ENCODE results near the gene IL10. TPM values are rescaled to one million over a fixed set of nuclear protein-coding genes. Genes with fewer than 3 reads are reported as not detected.

Gene IL10
- total RNA-seq, 6 donors from 2014 or later: 0.55 to 5.2 (median 3.3) TPM

DNA sequence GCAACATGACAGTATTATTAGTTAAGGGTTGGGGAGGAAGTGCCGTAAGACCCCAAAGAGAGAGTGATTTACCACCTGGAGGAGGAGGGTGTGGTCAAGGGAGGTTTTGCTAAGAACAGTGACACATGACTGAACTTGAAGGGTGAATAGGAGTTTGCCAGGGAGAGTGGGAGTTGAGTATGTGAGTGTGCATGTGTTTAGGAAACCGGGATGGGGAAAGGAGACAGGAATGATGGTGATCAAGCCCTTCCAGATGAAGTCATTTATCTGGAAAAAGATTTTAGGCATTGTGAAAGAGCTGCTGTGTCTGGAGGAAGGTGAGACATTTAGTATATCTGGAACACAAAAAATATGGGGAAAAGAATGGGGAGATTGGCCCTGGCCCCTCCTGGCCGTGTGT, 28.1 kb upstream of the IL10 start:
- peak in 1 of 2 donors; percentile 43 for ATAC-seq (ENCODE audit: low FRiP score in 2 of 2)
- no peak overlapping the region for H3K4me3 ChIP-seq
- TF ChIP-seq, protein P1, sequence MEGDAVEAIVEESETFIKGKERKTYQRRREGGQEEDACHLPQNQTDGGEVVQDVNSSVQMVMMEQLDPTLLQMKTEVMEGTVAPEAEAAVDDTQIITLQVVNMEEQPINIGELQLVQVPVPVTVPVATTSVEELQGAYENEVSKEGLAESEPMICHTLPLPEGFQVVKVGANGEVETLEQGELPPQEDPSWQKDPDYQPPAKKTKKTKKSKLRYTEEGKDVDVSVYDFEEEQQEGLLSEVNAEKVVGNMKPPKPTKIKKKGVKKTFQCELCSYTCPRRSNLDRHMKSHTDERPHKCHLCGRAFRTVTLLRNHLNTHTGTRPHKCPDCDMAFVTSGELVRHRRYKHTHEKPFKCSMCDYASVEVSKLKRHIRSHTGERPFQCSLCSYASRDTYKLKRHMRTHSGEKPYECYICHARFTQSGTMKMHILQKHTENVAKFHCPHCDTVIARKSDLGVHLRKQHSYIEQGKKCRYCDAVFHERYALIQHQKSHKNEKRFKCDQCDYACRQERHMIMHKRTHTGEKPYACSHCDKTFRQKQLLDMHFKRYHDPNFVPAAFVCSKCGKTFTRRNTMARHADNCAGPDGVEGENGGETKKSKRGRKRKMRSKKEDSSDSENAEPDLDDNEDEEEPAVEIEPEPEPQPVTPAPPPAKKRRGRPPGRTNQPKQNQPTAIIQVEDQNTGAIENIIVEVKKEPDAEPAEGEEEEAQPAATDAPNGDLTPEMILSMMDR (IDR thresholded peaks at IDR 0.05): no peak
- TF ChIP-seq POLR2AphosphoS5 (IDR thresholded peaks at IDR 0.05) (no peak), POLR2A (IDR thresholded peaks at IDR 0.05) (no peak), EP300 (IDR thresholded peaks at IDR 0.05) (no peak)
- H3K36me3 ChIP-seq: no peaks in the 10 kb centered on the region
- WGBS, 2 donors: 80 to 91% methylated on average over 3 of the region's 3 CpGs
- DNase-seq: no peak
- H3K27ac ChIP-seq: no peak overlapping the region
- H3K9me3 ChIP-seq: no peaks in the 10 kb centered on the region
- peaks cover 0 to 2% (median 0%) of the 10 kb centered on the region in 4 donors for H3K4me1 ChIP-seq
- no peaks in the 10 kb centered on the region for H3K27me3 ChIP-seq

DNA sequence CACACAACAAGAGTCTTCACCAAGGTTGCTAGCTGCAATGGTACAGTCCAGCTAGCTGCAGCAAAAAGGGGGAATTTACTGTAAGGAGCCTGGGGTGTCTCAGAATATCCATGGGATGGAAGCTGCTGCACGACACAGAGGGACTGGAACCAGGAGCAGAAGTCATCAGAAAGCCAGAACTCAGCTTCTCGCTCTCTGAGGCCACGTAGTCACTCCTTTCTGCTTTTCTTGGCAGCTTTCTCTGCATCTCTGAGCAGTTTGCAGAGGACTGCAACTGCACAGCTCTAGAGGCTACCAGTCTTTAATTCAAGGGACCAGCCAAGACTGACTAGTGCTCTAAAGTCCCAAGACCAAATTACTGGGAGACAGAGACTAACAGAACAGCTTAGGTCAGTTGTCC, 27.0 kb upstream of the IL10 start:
- Histone ChIP-seq H3K4me1 (peaks cover 0 to 2% (median 0%) of the 10 kb centered on the region in 4 donors), H3K27me3 (no peaks in the 10 kb centered on the region), H3K9me3 (no peaks in the 10 kb centered on the region), H3K36me3 (no peaks in the 10 kb centered on the region), H3K4me3 (no peak overlapping the region), H3K27ac (no peak overlapping the region)
- DNase-seq (no peak), ATAC-seq (ENCODE audit: low FRiP score in 2 of 2) (no peak)
- WGBS, 2 donors: 93 to 95% methylated on average over 3 of the region's 3 CpGs
- no peak for TF ChIP-seq POLR2AphosphoS5 (IDR thresholded peaks at IDR 0.05)
- no peak for TF ChIP-seq POLR2A (IDR thresholded peaks at IDR 0.05)
- TF ChIP-seq EP300 (IDR thresholded peaks at IDR 0.05): no peak
- TF ChIP-seq, protein P1 (IDR thresholded peaks at IDR 0.05): no peak

DNA sequence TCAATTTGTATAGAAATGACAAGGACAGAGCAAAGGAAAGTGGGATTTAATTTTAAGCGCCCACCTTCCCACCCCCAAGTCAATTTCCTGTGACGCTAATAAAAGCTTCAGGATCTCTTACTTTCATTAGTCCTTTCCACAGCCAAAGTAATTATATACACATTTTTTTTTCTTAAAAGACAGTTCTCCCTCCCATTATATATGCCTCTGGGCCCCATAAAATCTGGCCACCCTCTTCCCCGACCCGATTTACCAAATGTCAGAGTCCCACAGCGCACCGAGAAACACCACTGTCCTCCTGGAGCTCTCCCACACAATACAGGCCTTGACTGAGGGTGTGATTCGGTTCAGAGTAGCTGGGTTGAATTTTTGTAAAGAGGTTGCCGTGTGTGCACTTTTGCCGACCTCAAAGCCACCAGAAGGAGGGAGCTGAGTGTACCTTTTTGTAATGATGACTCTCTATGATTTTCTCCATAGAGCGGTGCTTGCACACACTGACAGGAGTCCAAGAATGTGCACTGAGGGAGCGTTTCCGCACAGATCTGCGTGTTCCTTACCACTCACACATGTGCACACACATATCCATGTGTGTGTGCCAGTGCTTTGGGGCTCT, 26.2 kb upstream of the IL10 start:
- ATAC-seq (ENCODE audit: low FRiP score in 2 of 2): no peak
- 72 to 80% methylated on average over 11 to 13 of the region's 13 CpGs for WGBS, 2 donors
- no peaks in the 10 kb centered on the region for H3K27me3 ChIP-seq
- no peaks in the 10 kb centered on the region for H3K4me1 ChIP-seq
- no peak overlapping the region for H3K27ac ChIP-seq
- H3K9me3 ChIP-seq: no peaks in the 10 kb centered on the region
- no peak overlapping the region for H3K4me3 ChIP-seq
- TF ChIP-seq, protein P1 (IDR thresholded peaks at IDR 0.05): no peak
- TF ChIP-seq EP300 (IDR thresholded peaks at IDR 0.05) (no peak), POLR2AphosphoS5 (IDR thresholded peaks at IDR 0.05) (no peak), POLR2A (IDR thresholded peaks at IDR 0.05) (no peak)
- no peak for DNase-seq
- H3K36me3 ChIP-seq: no peaks in the 10 kb centered on the region

DNA sequence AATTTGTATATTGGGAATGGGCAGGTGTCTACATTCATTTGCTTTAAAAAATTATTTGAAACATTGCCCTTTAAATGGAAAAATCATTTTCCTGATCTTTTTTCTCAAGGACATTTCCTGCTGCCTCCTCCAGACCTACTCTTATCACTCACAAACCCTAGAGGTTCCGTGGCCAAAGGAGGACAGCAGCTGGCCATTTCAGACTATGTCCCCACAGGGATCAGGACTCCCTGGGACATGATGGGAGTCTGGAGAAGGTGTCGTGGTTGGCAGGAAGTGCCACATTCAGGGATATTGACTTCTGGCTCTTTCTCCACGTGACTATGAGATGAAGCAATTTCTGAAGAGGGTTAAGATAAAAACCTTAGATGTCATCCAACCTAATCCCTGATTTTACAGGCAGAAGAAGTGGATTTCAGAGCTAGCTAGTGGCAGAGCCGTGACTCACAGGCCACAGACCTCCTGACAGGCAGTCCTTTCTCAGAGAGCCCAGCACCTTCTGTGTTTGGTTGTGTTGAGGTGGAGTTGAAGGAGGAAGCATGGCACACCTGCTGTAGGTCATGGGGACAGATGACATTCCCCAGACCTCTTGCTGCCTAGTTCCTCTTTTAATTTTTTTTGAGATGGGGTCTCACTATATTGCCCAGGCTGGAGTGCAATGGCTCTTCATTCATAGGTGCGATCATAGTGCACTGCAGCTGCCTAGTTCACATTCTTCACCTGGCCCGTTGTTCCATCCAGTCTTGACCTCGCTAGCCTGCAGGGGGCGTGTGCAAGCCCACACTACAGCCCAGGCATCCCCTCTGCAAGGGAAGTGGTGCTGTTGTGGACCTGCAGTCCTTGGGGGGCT, 25.5 kb upstream of the IL10 start:
- Histone ChIP-seq H3K27ac (no peak overlapping the region), H3K4me1 (no peaks in the 10 kb centered on the region), H3K9me3 (no peaks in the 10 kb centered on the region), H3K4me3 (no peak overlapping the region), H3K36me3 (no peaks in the 10 kb centered on the region), H3K27me3 (no peaks in the 10 kb centered on the region)
- ATAC-seq (ENCODE audit: low FRiP score in 2 of 2) (no peak), DNase-seq (no peak)
- 46 to 53% methylated on average over 6 to 8 of the region's 8 CpGs for WGBS, 2 donors
- TF ChIP-seq, protein P1 (IDR thresholded peaks at IDR 0.05): peak in 4 of 6 experiments; percentile 18 to 27 (median 26)
- TF ChIP-seq POLR2A (IDR thresholded peaks at IDR 0.05) (no peak), EP300 (IDR thresholded peaks at IDR 0.05) (no peak), POLR2AphosphoS5 (IDR thresholded peaks at IDR 0.05) (no peak)

Measured in upper lobe of left lung (tissue), 6 donors.